ENCODE data around the gene TRPM3.

- TF ChIP-seq, protein P1, sequence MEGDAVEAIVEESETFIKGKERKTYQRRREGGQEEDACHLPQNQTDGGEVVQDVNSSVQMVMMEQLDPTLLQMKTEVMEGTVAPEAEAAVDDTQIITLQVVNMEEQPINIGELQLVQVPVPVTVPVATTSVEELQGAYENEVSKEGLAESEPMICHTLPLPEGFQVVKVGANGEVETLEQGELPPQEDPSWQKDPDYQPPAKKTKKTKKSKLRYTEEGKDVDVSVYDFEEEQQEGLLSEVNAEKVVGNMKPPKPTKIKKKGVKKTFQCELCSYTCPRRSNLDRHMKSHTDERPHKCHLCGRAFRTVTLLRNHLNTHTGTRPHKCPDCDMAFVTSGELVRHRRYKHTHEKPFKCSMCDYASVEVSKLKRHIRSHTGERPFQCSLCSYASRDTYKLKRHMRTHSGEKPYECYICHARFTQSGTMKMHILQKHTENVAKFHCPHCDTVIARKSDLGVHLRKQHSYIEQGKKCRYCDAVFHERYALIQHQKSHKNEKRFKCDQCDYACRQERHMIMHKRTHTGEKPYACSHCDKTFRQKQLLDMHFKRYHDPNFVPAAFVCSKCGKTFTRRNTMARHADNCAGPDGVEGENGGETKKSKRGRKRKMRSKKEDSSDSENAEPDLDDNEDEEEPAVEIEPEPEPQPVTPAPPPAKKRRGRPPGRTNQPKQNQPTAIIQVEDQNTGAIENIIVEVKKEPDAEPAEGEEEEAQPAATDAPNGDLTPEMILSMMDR (IDR thresholded peaks at IDR 0.05; ENCODE audit: low read depth, low read length, missing input control), result no peak
- no peak for TF ChIP-seq REST (IDR thresholded peaks at IDR 0.05)
- no peak for TF ChIP-seq JUND (IDR thresholded peaks at IDR 0.05)
- TF ChIP-seq RXRA (IDR thresholded peaks at IDR 0.05), result peak in 1 of 2 donors; percentile 38
- peak; percentile 23 for TF ChIP-seq YY1 (IDR thresholded peaks at IDR 0.05)
- peak; percentile 28 for TF ChIP-seq MAX (IDR thresholded peaks at IDR 0.05)
- TF ChIP-seq, protein P2, sequence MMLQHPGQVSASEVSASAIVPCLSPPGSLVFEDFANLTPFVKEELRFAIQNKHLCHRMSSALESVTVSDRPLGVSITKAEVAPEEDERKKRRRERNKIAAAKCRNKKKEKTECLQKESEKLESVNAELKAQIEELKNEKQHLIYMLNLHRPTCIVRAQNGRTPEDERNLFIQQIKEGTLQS (IDR thresholded peaks at IDR 0.05), result no peak
- TF ChIP-seq NR2F2 (IDR thresholded peaks at IDR 0.05), result no peak
- TF ChIP-seq SP1 (IDR thresholded peaks at IDR 0.05), result no peak
- peak; percentile 38 for TF ChIP-seq FOXA2 (IDR thresholded peaks at IDR 0.05)
These were observed 23.8 kb downstream of the TRPM3 start for GRCh38 chr9:71097671-71098070.

All from liver (tissue), 3 donors.